IgD-negative memory B cell (primary cell): Measurements from ENCODE around the gene IL12RB2. TPM values are rescaled to one million over a fixed set of nuclear protein-coding genes. Genes with fewer than 3 reads are reported as not detected.

Experiments used
- H3K27ac Mint-ChIP-seq, 3 donors: one replicate each; pipeline ENCODE4 v1.8.0; 2020 to 2022; ENCODE audit warnings: mild to moderate bottlenecking in 3 of 3, mixed read lengths in 3 of 3, moderate library complexity in 1 of 3
- H3K27me3 Mint-ChIP-seq: one replicate; pipeline ENCODE4 v1.8.0; 2021; ENCODE audit warnings: mixed read lengths
- H3K36me3 Mint-ChIP-seq: one replicate; pipeline ENCODE4 v1.8.0; 2020; ENCODE audit warnings: mild to moderate bottlenecking, mixed read lengths
- H3K4me1 Mint-ChIP-seq, 3 donors: one replicate each; pipeline ENCODE4 v1.8.0; 2020 to 2022; ENCODE audit warnings: mixed read lengths in 3 of 3, mild to moderate bottlenecking in 1 of 3
- H3K4me3 Mint-ChIP-seq, 4 donors: one replicate each; pipeline ENCODE4 v1.8.0; 2020 to 2022; ENCODE audit warnings: mild to moderate bottlenecking in 4 of 4, mixed read lengths in 4 of 4, moderate library complexity in 3 of 4
- H3K9me3 Mint-ChIP-seq, 3 donors: one replicate each; pipeline ENCODE4 v1.8.0; 2020 to 2021; ENCODE audit warnings: mixed read lengths in 3 of 3, mild to moderate bottlenecking in 1 of 3
- polyA plus RNA-seq: library from polyadenylated mRNA; unstranded; fragments of 300-500 nt; fragmentation: Illumina TruSeq; gene quantifications from one replicate; pipeline ENCODE4 v1.2.3, GENCODE V29; 2021

The IL12RB2 gene
- polyA plus RNA-seq, 1 donor from 2014 or later, result 0.53 TPM

GRCh38 chr1:67324068-67324467, 16.4 kb downstream of the IL12RB2 start:
- H3K9me3 Mint-ChIP-seq, result peaks cover 0 to 3% (median 0%) of the 10 kb centered on the region in 3 donors
- no peaks in the 10 kb centered on the region for H3K27me3 Mint-ChIP-seq
- H3K4me3 Mint-ChIP-seq, result no peak overlapping the region
- H3K4me1 Mint-ChIP-seq, result no peaks in the 10 kb centered on the region
- H3K27ac Mint-ChIP-seq, result no peak overlapping the region
- peaks cover 3% of the 10 kb centered on the region for H3K36me3 Mint-ChIP-seq

DNA sequence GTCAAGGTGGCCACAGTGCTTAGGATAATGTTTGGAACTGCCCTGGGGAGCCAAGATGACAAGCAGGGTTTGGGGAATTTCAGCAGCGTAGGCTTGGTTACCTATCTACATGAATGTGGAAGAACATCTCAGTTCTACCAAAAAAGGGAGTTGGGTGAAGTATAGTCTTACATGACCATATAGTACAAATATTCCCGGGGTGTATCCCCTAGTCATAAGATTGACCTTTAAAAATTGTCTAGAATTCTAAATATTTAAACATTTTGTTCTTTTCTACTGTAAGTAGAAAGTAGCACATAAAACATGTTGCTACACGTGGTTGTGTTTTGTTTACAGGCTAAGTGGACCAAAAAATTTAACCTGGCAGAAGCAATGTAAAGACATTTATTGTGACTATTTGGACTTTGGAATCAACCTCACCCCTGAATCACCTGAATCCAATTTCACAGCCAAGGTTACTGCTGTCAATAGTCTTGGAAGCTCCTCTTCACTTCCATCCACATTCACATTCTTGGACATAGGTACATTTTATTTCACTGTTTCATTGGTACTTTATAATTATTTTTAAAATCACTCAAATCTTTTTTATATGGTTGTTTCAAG, 20.3 kb downstream of the IL12RB2 start:
- peaks cover 0 to 3% (median 0%) of the 10 kb centered on the region in 3 donors for H3K9me3 Mint-ChIP-seq
- no peaks in the 10 kb centered on the region for H3K4me1 Mint-ChIP-seq
- no peak overlapping the region for H3K27ac Mint-ChIP-seq
- no peak overlapping the region for H3K4me3 Mint-ChIP-seq
- H3K27me3 Mint-ChIP-seq, result no peaks in the 10 kb centered on the region
- peaks cover 4% of the 10 kb centered on the region for H3K36me3 Mint-ChIP-seq

GRCh38 chr1:67332653-67333529, 25.2 kb downstream of the IL12RB2 start:
- H3K27ac Mint-ChIP-seq, result peak overlapping the region in 1 of 3 donors; percentile 73

DNA sequence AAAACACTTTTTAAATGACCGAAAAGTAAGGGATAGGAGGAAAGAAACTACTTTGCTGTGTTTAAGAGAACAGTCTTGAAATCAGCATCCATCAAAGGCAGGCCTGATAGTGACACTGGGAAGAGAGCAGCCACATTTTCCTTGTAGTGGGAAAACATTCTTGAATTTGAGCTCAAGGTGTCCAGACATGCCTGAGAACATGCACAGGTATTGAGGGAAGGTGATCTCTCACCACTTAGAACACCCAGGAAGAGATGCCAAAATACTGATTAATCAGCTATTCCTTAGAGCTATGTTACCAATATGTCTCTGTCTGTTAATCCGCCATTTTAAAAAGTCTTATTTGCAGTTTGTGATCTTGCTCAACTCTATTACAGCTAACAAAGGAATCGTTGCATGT, 25.9 kb downstream of the IL12RB2 start:
- H3K27me3 Mint-ChIP-seq, result peaks cover 8% of the 10 kb centered on the region
- H3K36me3 Mint-ChIP-seq, result peaks cover 4% of the 10 kb centered on the region
- H3K27ac Mint-ChIP-seq, result peak overlapping the region in 1 of 3 donors; percentile 73
- H3K9me3 Mint-ChIP-seq, result peaks cover 0 to 3% (median 0%) of the 10 kb centered on the region in 3 donors
- H3K4me1 Mint-ChIP-seq, result peaks cover 7 to 17% (median 15%) of the 10 kb centered on the region in 3 donors
- no peak overlapping the region for H3K4me3 Mint-ChIP-seq

More at GRCh38 chr1:67332653-67333529, 25.2 kb downstream of the IL12RB2 start:
- no peak overlapping the region for H3K4me3 Mint-ChIP-seq
- H3K27me3 Mint-ChIP-seq, result peaks cover 8% of the 10 kb centered on the region
- H3K9me3 Mint-ChIP-seq, result peaks cover 0 to 3% (median 0%) of the 10 kb centered on the region in 3 donors
- H3K36me3 Mint-ChIP-seq, result peaks cover 4% of the 10 kb centered on the region
- peaks cover 4 to 14% (median 11%) of the 10 kb centered on the region in 3 donors for H3K4me1 Mint-ChIP-seq

GRCh38 chr1:67335411-67335810, 27.7 kb downstream of the IL12RB2 start:
- Mint-ChIP-seq H3K4me3 (no peak overlapping the region), H3K4me1 (peaks cover 24 to 32% (median 31%) of the 10 kb centered on the region in 3 donors), H3K36me3 (no peaks in the 10 kb centered on the region)

DNA sequence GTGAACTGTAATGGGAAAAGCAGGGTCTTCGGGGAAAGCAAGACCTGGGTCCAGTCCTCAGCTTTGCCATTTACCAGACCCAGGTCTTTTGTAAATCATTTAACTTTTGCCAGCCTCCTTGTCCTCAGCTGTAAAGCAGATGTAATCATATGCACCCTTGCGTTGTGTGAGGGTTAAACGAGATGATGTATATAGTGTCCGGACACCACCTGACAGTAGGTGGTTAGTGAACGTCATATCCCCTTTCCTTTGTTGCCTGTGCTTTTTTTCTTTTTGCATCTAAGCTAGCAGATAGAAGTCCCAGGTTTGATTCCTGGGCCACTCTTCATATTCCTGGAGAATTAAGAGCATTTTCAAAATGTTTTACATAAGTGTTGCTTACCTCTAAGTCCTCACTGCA, 28.5 kb downstream of the IL12RB2 start:
- H3K9me3 Mint-ChIP-seq, result no peaks in the 10 kb centered on the region
- no peaks in the 10 kb centered on the region for H3K36me3 Mint-ChIP-seq
- peaks cover 19% of the 10 kb centered on the region for H3K27me3 Mint-ChIP-seq
- peaks cover 25 to 37% (median 32%) of the 10 kb centered on the region in 3 donors for H3K4me1 Mint-ChIP-seq
- H3K27ac Mint-ChIP-seq, result peak overlapping the region in 1 of 3 donors; percentile 36
- no peak overlapping the region for H3K4me3 Mint-ChIP-seq

More at GRCh38 chr1:67335411-67335810, 27.7 kb downstream of the IL12RB2 start:
- no peak overlapping the region for H3K27ac Mint-ChIP-seq
- peaks cover 17% of the 10 kb centered on the region for H3K27me3 Mint-ChIP-seq
- no peaks in the 10 kb centered on the region for H3K9me3 Mint-ChIP-seq

- no peak overlapping the region for H3K4me3 Mint-ChIP-seq
These were observed 29.1 kb downstream of the IL12RB2 start for GRCh38 chr1:67336783-67337182.

DNA sequence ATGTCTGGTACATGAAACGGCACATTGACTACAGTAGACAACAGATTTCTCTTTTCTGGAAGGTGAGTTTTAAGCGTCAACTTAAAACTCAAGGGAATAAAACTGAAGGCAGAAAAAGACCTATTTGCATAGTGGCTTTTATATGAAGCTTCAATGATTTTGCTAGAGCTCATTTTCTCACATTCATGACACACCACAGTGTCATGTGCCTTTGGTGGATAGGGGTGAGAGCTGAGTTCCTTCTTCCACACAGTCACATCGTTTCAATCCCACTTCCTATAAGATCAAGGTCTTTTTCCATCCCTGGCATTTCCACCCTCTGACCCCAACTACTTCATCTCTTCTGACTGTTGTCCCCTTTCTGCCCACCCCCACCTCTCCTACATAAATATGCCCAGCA, 31.0 kb downstream of the IL12RB2 start:
- Mint-ChIP-seq H3K4me1 (peaks cover 29 to 39% (median 39%) of the 10 kb centered on the region in 3 donors), H3K27ac (peak overlapping the region in 2 of 3 donors; percentile 5 to 8), H3K27me3 (peaks cover 21% of the 10 kb centered on the region), H3K36me3 (no peaks in the 10 kb centered on the region), H3K4me3 (peak overlapping the region; percentile 1 to 79 (median 54)), H3K9me3 (peaks cover 0 to 1% (median 0%) of the 10 kb centered on the region in 3 donors)

More at GRCh38 chr1:67336783-67337182, 29.1 kb downstream of the IL12RB2 start:
- H3K36me3 Mint-ChIP-seq, result no peaks in the 10 kb centered on the region
- peaks cover 19% of the 10 kb centered on the region for H3K27me3 Mint-ChIP-seq
- peaks cover 25 to 37% (median 34%) of the 10 kb centered on the region in 3 donors for H3K4me1 Mint-ChIP-seq
- no peaks in the 10 kb centered on the region for H3K9me3 Mint-ChIP-seq
- H3K27ac Mint-ChIP-seq, result no peak overlapping the region

DNA sequence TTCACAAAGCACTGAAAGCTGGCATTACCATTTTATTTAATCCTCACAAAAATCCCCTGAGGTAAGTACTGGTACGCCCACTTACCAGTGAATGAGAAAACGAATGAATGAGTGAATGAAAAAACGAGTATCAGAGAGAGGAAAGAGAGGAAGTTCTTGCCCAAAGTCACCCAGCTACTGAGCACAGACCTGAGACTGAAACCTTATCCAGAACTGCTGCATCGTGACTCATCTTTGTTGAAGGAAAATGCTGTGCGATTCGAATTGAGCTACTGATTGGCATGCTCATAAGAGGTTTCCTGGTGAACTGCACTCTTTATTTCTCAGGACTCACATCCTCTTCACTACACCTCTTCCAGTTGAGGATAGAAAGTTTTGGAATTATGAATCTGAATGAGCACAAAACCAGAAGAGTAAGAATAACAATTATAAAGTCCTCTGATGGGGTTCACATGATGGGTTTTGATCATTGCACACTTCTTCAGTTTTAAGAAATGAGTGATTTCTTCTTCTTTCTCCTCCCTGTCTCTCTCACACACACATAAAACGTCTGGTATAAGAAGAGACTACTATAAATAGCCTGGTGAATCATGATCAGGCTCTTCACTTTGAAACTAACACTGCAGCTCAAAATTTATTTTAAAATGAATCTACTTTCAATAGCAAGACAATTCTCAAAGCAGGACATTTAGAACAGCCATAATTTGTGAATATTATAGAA, 32.1 kb downstream of the IL12RB2 start:
- peak overlapping the region in 2 of 4 donors; percentile 15 to 28 for H3K4me3 Mint-ChIP-seq
- H3K27me3 Mint-ChIP-seq, result peaks cover 21% of the 10 kb centered on the region
- H3K4me1 Mint-ChIP-seq, result peaks cover 29 to 42% (median 38%) of the 10 kb centered on the region in 3 donors
- H3K27ac Mint-ChIP-seq, result peak overlapping the region in 2 of 3 donors; percentile 18 to 23
- peaks cover 0 to 1% (median 0%) of the 10 kb centered on the region in 3 donors for H3K9me3 Mint-ChIP-seq
- no peaks in the 10 kb centered on the region for H3K36me3 Mint-ChIP-seq

DNA sequence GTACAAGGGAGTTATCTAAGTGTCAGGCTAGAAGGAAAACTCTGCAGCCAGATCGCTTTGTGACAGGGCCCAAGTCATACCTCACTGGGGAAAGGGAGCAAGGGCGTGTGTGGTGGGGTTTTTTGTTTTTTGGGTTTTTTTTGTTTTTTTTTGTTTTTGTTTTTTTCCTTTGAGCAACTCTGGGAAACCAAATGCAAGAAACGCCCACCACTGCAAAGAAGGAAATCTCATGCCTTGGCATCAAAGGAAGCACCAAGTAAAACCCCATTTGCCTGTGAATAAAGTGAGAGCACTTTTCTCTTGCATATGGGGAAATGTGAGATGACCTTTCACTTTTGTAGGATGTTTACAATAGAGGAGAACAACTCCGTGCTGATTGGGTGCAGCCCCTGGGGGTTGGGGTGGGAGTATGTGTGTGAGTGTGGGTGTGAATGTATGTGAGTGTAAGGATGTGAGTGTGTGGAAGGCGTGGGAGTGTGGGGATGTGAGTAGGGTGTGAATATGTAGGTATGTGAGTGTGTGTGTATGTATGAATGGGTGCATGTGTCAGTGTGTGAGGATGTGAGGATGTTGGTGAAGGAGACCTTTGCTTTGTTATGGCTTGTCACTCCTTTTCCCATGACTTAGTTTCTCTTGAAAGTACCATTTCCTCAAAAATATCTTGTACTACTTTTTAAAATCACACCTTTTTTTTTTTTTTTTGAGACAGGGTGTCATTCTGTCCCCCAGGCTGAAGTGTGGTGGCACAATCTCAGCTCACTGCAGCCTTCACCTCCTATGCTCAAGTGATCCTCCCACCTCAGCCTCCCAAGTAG, 34.6 kb downstream of the IL12RB2 start:
- Mint-ChIP-seq H3K36me3 (no peaks in the 10 kb centered on the region), H3K27ac (no peak overlapping the region), H3K4me1 (peaks cover 25 to 31% (median 30%) of the 10 kb centered on the region in 3 donors), H3K9me3 (peaks cover 0 to 1% (median 0%) of the 10 kb centered on the region in 3 donors), H3K27me3 (peaks cover 14% of the 10 kb centered on the region), H3K4me3 (peak overlapping the region in 1 of 4 donors; percentile 53)

GRCh38 chr1:67345556-67345955, 37.9 kb downstream of the IL12RB2 start:
- H3K27ac Mint-ChIP-seq, result no peak overlapping the region

GRCh38 chr1:67346982-67347381, 39.3 kb downstream of the IL12RB2 start:
- no peaks in the 10 kb centered on the region for H3K36me3 Mint-ChIP-seq
- H3K4me1 Mint-ChIP-seq, result peaks cover 3 to 5% (median 4%) of the 10 kb centered on the region in 3 donors
- no peak overlapping the region for H3K27ac Mint-ChIP-seq
- peaks cover 0 to 1% (median 0%) of the 10 kb centered on the region in 3 donors for H3K9me3 Mint-ChIP-seq
- no peak overlapping the region for H3K4me3 Mint-ChIP-seq
- peaks cover 2% of the 10 kb centered on the region for H3K27me3 Mint-ChIP-seq

More at GRCh38 chr1:67345556-67345955, 37.9 kb downstream of the IL12RB2 start:
- Mint-ChIP-seq H3K9me3 (peaks cover 0 to 1% (median 0%) of the 10 kb centered on the region in 3 donors), H3K36me3 (no peaks in the 10 kb centered on the region), H3K27me3 (peaks cover 2% of the 10 kb centered on the region), H3K4me3 (no peak overlapping the region), H3K4me1 (peaks cover 4 to 8% (median 7%) of the 10 kb centered on the region in 3 donors)

DNA sequence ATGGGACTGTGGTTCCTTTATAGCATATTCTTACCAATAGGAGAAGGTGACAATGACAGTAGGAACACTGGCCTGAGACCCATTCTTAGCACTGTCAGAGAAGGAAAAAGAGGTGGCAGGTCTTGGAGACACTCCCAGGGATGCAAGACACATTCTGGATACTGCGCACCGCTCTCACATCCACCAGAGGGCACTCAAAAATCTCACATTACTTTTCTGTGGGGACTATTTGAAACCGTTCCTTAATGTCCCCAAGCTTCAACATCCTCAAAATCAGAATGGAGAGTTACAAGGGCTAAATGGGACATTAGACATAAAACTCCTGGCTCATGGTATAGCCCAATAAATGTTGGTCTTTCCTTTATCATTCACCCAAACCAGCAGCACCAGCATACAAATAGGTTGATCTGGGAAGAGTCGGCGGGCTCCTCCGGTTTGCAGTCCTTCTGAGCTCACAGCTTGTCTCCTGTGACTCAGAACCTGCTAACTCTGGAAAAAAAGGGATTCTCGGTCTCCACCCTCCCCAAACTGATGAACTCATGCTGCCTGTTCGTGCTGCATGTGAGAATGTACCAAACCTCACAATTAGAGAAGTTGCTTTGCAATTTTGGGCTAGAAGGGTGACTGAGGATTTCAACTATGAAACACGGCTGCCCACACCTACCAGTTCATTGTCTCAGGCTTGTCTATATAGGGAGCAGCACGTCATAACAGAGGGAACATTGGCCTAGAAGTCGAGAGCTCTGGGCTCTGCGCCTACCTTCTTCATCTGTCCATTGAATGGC, 40.2 kb downstream of the IL12RB2 start:
- H3K4me1 Mint-ChIP-seq, result peaks cover 0 to 5% (median 0%) of the 10 kb centered on the region in 3 donors
- H3K27ac Mint-ChIP-seq, result no peak overlapping the region
- no peaks in the 10 kb centered on the region for H3K9me3 Mint-ChIP-seq
- H3K27me3 Mint-ChIP-seq, result no peaks in the 10 kb centered on the region
- no peaks in the 10 kb centered on the region for H3K36me3 Mint-ChIP-seq
- no peak overlapping the region for H3K4me3 Mint-ChIP-seq
